ENCODE data around the gene AFTPH.

- TF ChIP-seq POLR2A (IDR thresholded peaks at IDR 0.05) (no peak), CTCF (IDR thresholded peaks at IDR 0.05) (no peak)
Observed at GRCh38 chr2:64514008-64514407, 10.1 kb upstream of the AFTPH start.

Data from vagina (tissue), 2 donors.